GM12892 (cell line): ENCODE results near the gene HDAC4.

Experiments used
- POLR2A ChIP-seq: IDR thresholded peaks from 2 replicates; pipeline ENCODE4 v1.6.1; 2011; ENCODE audit warnings: low read depth, low read length, control low read depth
- POLR2AphosphoS5 ChIP-seq: IDR thresholded peaks from 2 replicates; pipeline ENCODE4 v1.6.1; 2011; ENCODE audit warnings: low read depth, low read length, control low read depth
- TAF1 ChIP-seq: IDR thresholded peaks from 2 replicates; pipeline ENCODE4 v1.6.1; 2011; ENCODE audit warnings: low read depth, mild to moderate bottlenecking, control low read depth, low read length, borderline replicate concordance

DNA sequence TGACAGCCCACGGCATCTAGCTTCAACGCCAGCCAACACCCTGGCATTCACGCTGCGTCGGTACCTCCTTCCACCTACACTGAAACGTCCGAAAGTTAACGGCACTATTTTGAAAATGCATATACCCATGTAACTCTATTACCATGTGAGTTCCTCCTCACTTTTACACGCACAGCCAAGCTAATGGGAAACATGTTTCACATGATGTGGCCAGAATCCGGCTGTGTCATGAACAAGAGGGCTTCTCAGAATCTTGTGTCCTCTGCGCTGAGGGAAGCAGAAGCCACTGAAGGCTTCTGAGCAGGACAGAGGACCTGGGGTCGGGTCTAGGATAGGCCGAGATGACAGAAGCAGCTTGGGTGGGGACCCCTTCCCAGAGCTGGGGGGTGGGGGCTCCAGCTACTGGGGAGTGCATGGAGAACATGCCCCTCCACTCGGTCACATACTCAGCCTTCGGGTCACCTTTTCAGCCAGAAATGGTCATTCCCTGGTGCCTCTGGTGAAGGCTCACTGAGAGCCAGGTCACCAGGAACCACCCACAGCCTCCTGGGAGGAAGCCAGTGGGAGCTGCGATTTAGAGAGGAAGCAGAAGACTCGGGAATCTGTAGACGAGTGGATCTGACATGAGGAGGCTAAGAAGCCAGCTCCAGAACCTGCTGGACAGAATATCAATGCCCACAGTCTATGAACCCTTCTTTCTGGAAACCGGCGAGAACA is 41.5 kb downstream of the HDAC4 start:
- TF ChIP-seq POLR2AphosphoS5 = no peak
- no peak for TF ChIP-seq POLR2A
- TF ChIP-seq TAF1 = no peak
